ENCODE data around the gene CA12. TPM values are rescaled to one million over a fixed set of nuclear protein-coding genes. Genes with fewer than 3 reads are reported as not detected.

Gene CA12
- total and polyA plus RNA-seq, 12 donors = under 0.01 to 1.4 (median 0.31) TPM; not detected in 2

- Histone ChIP-seq H3K36me3 (replicated peaks in 1 of 2) (no peaks in the 10 kb centered on the region), H3K9me3 (replicated peaks in 1 of 3) (no peaks in the 10 kb centered on the region), H3K4me3 (no peak overlapping the region), H3K27ac (no peak overlapping the region), H3K27me3 (no peaks in the 10 kb centered on the region), H3K4me1 (replicated peaks in 1 of 2) (no peaks in the 10 kb centered on the region)
- TF ChIP-seq POLR2A (IDR thresholded peaks at IDR 0.05) = no peak
- no peak for TF ChIP-seq CTCF (IDR thresholded peaks at IDR 0.05)
- 71 to 91% (median 81%) methylated on average over 4 of the region's 4 CpGs for WGBS, 4 donors
- no peak for DNase-seq
- intact Hi-C loops (cut with DNase I) = no loop called here
Observed at GRCh38 chr15:63357061-63357460, 24.6 kb downstream of the CA12 start.

GRCh38 chr15:63354821-63355650 is 26.6 kb downstream of the CA12 start:
- Histone ChIP-seq H3K9me3 (replicated peaks in 1 of 3) (no peaks in the 10 kb centered on the region), H3K27me3 (no peaks in the 10 kb centered on the region), H3K27ac (no peak overlapping the region), H3K4me1 (replicated peaks in 1 of 2) (no peaks in the 10 kb centered on the region), H3K36me3 (replicated peaks in 1 of 2) (no peaks in the 10 kb centered on the region), H3K4me3 (no peak overlapping the region)
- intact Hi-C loops (cut with DNase I) = no loop called here
- whole genome bisulfite sequencing, 4 donors = 77 to 87% (median 86%) methylated on average over 19 to 22 of the region's 22 CpGs
- DNase-seq = no peak
- no peak for TF ChIP-seq CTCF (IDR thresholded peaks at IDR 0.05)
- TF ChIP-seq POLR2A (IDR thresholded peaks at IDR 0.05) = no peak

- DNase-seq = no peak
- H3K27ac ChIP-seq = no peak overlapping the region
- no peaks in the 10 kb centered on the region for H3K9me3 ChIP-seq (replicated peaks in 1 of 3)
- H3K27me3 ChIP-seq = no peaks in the 10 kb centered on the region
- no peak for TF ChIP-seq CTCF (IDR thresholded peaks at IDR 0.05)
- TF ChIP-seq POLR2A (IDR thresholded peaks at IDR 0.05) = no peak
- H3K4me3 ChIP-seq = no peak overlapping the region
- no peaks in the 10 kb centered on the region for H3K36me3 ChIP-seq (replicated peaks in 1 of 2)
- intact Hi-C loops (cut with DNase I) = no loop called here
- H3K4me1 ChIP-seq (replicated peaks in 1 of 2) = peaks cover 6 to 10% of the 10 kb centered on the region in 2 donors
- WGBS, 4 donors = 84 to 91% (median 88%) methylated on average over 5 of the region's 5 CpGs
Observed at GRCh38 chr15:63353887-63354286, 27.8 kb downstream of the CA12 start.

GRCh38 chr15:63353261-63353660 is 28.4 kb downstream of the CA12 start:
- DNase-seq = no peak

More at GRCh38 chr15:63353261-63353660, 28.4 kb downstream of the CA12 start:
- intact Hi-C loops (cut with DNase I) = no loop called here
- no peak overlapping the region for H3K4me3 ChIP-seq
- no peaks in the 10 kb centered on the region for H3K9me3 ChIP-seq (replicated peaks in 1 of 3)
- TF ChIP-seq POLR2A (IDR thresholded peaks at IDR 0.05) (no peak), CTCF (IDR thresholded peaks at IDR 0.05) (no peak)
- H3K27ac ChIP-seq = no peak overlapping the region
- H3K27me3 ChIP-seq = no peaks in the 10 kb centered on the region
- peaks cover 10 to 16% of the 10 kb centered on the region in 2 donors for H3K4me1 ChIP-seq (replicated peaks in 1 of 2)
- WGBS, 4 donors = 77 to 80% (median 79%) methylated on average over 8 of the region's 8 CpGs
- H3K36me3 ChIP-seq (replicated peaks in 1 of 2) = no peaks in the 10 kb centered on the region
